Activated CD8-positive, alpha-beta memory T cell treated with anti-CD3 and anti-CD28 coated beads, Interleukin-2, amount 50 U/mL, for 1 hour (primary cell): Measurements from ENCODE around the gene GDF7.

Experiments used
- DNase-seq: peaks from one replicate; pipeline ENCODE4 v3.0.0-alpha.2; 2020; ENCODE audit errors: extremely low read depth

Gene GDF7

GRCh38 chr2:20629181-20629580, 37.8 kb upstream of the GDF7 start:
- no peak for DNase-seq

- DNase-seq = no peak
Measured at GRCh38 chr2:20629581-20630171, 37.3 kb upstream of the GDF7 start.

GRCh38 chr2:20630967-20631366, 36.0 kb upstream of the GDF7 start:
- no peak for DNase-seq

- DNase-seq = no peak
Measured at GRCh38 chr2:20631617-20632307, 35.2 kb upstream of the GDF7 start.

- no peak for DNase-seq
Measured at GRCh38 chr2:20632446-20632990, 34.4 kb upstream of the GDF7 start.

GRCh38 chr2:20633001-20633400, 33.9 kb upstream of the GDF7 start:
- DNase-seq = no peak

GRCh38 chr2:20633794-20634506, 33.0 kb upstream of the GDF7 start:
- no peak for DNase-seq

- DNase-seq = no peak
Measured at GRCh38 chr2:20634507-20635112, 32.3 kb upstream of the GDF7 start.

GRCh38 chr2:20635113-20635510, 31.8 kb upstream of the GDF7 start:
- DNase-seq = no peak

GRCh38 chr2:20635675-20636584, 31.0 kb upstream of the GDF7 start:
- DNase-seq = no peak

GRCh38 chr2:20637147-20637546, 29.8 kb upstream of the GDF7 start:
- no peak for DNase-seq

GRCh38 chr2:20638014-20638413, 28.9 kb upstream of the GDF7 start:
- no peak for DNase-seq

GRCh38 chr2:20638646-20639430, 28.1 kb upstream of the GDF7 start:
- DNase-seq = no peak

- no peak for DNase-seq
Measured at GRCh38 chr2:20640411-20641122, 26.4 kb upstream of the GDF7 start.

- DNase-seq = no peak
Measured at GRCh38 chr2:20641123-20641985, 25.6 kb upstream of the GDF7 start.

- no peak for DNase-seq
Measured at GRCh38 chr2:20642055-20642971, 24.6 kb upstream of the GDF7 start.

- no peak for DNase-seq
Measured at GRCh38 chr2:20643060-20643459, 23.9 kb upstream of the GDF7 start.

GRCh38 chr2:20643826-20644225, 23.1 kb upstream of the GDF7 start:
- DNase-seq = no peak
